Measurements from ENCODE around the gene UBR4.
"Not testable (repeated sequence)": the region's sequence is repeated elsewhere in the genome, so short reads cannot be mapped to it uniquely, and the experiment has no call there.

UBR4 gene

GRCh38 chr1:19191811-19192210 is 18.3 kb downstream of the UBR4 start:
- DNase-seq (ENCODE audit: low read depth in 1 of 2, low spot score in 1 of 2), result no peak

- no peak for DNase-seq (ENCODE audit: low read depth in 1 of 2, low spot score in 1 of 2)
Observed at GRCh38 chr1:19190468-19190867, 19.6 kb downstream of the UBR4 start.

- no peak for DNase-seq (ENCODE audit: low read depth in 1 of 2, low spot score in 1 of 2)
Observed at GRCh38 chr1:19189270-19189669, 20.8 kb downstream of the UBR4 start.

- no peak for DNase-seq (ENCODE audit: low read depth in 1 of 2, low spot score in 1 of 2)
Observed at GRCh38 chr1:19187852-19188251, 22.2 kb downstream of the UBR4 start.

- no peak for DNase-seq (ENCODE audit: low read depth in 1 of 2, low spot score in 1 of 2)
Observed at GRCh38 chr1:19186001-19186400, 24.1 kb downstream of the UBR4 start.

GRCh38 chr1:19182223-19182622 is 27.8 kb downstream of the UBR4 start:
- no peak for DNase-seq (ENCODE audit: low read depth in 1 of 2, low spot score in 1 of 2)

- DNase-seq (ENCODE audit: low read depth in 1 of 2, low spot score in 1 of 2), result not testable (repeated sequence)
Observed at GRCh38 chr1:19180265-19180657, 29.8 kb downstream of the UBR4 start.

- no peak for DNase-seq (ENCODE audit: low read depth in 1 of 2, low spot score in 1 of 2)
Observed at GRCh38 chr1:19179597-19180264, 30.3 kb downstream of the UBR4 start.

- no peak for DNase-seq (ENCODE audit: low read depth in 1 of 2, low spot score in 1 of 2)
Observed at GRCh38 chr1:19178734-19179398, 31.2 kb downstream of the UBR4 start.

- no peak for DNase-seq (ENCODE audit: low read depth in 1 of 2, low spot score in 1 of 2)
Observed at GRCh38 chr1:19177811-19178210, 32.3 kb downstream of the UBR4 start.

GRCh38 chr1:19169642-19170041 is 40.4 kb downstream of the UBR4 start:
- no peak for DNase-seq (ENCODE audit: low read depth in 1 of 2, low spot score in 1 of 2)

- DNase-seq (ENCODE audit: low read depth in 1 of 2, low spot score in 1 of 2), result no peak
Observed at GRCh38 chr1:19167140-19167539, 42.9 kb downstream of the UBR4 start.

GRCh38 chr1:19166066-19166465 is 44.0 kb downstream of the UBR4 start:
- DNase-seq (ENCODE audit: low read depth in 1 of 2, low spot score in 1 of 2), result no peak

- DNase-seq (ENCODE audit: low read depth in 1 of 2, low spot score in 1 of 2), result no peak
Observed at GRCh38 chr1:19165501-19165900, 44.6 kb downstream of the UBR4 start.

- no peak for DNase-seq (ENCODE audit: low read depth in 1 of 2, low spot score in 1 of 2)
Observed at GRCh38 chr1:19164274-19165015, 45.6 kb downstream of the UBR4 start.

GRCh38 chr1:19163261-19163660 is 46.8 kb downstream of the UBR4 start:
- no peak for DNase-seq (ENCODE audit: low read depth in 1 of 2, low spot score in 1 of 2)

GRCh38 chr1:19160831-19161230 is 49.2 kb downstream of the UBR4 start:
- DNase-seq (ENCODE audit: low read depth in 1 of 2, low spot score in 1 of 2), result no peak

- DNase-seq (ENCODE audit: low read depth in 1 of 2, low spot score in 1 of 2), result no peak
Observed at GRCh38 chr1:19157653-19158052, 52.4 kb downstream of the UBR4 start.

GRCh38 chr1:19156676-19157075 is 53.4 kb downstream of the UBR4 start:
- no peak for DNase-seq (ENCODE audit: low read depth in 1 of 2, low spot score in 1 of 2)

- DNase-seq (ENCODE audit: low read depth in 1 of 2, low spot score in 1 of 2), result no peak
Observed at GRCh38 chr1:19154876-19155275, 55.2 kb downstream of the UBR4 start.

- no peak for DNase-seq (ENCODE audit: low read depth in 1 of 2, low spot score in 1 of 2)
Observed at GRCh38 chr1:19153169-19153568, 56.9 kb downstream of the UBR4 start.

GRCh38 chr1:19151537-19151936 is 58.5 kb downstream of the UBR4 start:
- no peak for DNase-seq (ENCODE audit: low read depth in 1 of 2, low spot score in 1 of 2)

All from stimulated activated CD4-positive, alpha-beta T cell treated with anti-CD3 and anti-CD28 coated beads, Interleukin-15, amount 100 ng/mL, for 1 hour (primary cell).